GDM1 (cell line): Measurements from ENCODE around the gene MVB12B.
"Not testable (repeated sequence)": the region's sequence is repeated elsewhere in the genome, so short reads cannot be mapped to it uniquely, and the experiment has no call there.

Experiments used
- DNase-seq: peaks from one replicate; lab custom pipeline; 2025; lab: John Stamatoyannopoulos, UW

Gene MVB12B

DNA sequence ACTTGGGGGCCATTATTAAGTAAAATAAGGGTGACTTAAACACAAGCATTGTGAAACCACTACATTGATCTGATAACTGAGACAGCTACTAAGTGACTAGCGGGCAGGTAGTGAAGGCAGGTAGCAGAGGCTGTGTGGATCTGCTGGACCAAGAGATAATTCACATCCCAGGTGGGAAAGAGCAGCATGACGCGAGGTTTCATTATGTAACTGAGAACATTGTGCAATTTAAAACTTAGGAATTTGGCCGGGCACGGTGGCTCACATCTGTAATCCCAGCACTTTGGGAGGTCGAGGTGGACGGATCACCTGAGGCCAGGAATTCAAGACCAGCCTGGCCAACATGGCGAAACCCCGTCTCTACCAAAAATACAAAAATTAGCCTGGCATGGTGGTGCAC, 213.8 kb downstream of the MVB12B start:
- not testable (repeated sequence) for DNase-seq

DNA sequence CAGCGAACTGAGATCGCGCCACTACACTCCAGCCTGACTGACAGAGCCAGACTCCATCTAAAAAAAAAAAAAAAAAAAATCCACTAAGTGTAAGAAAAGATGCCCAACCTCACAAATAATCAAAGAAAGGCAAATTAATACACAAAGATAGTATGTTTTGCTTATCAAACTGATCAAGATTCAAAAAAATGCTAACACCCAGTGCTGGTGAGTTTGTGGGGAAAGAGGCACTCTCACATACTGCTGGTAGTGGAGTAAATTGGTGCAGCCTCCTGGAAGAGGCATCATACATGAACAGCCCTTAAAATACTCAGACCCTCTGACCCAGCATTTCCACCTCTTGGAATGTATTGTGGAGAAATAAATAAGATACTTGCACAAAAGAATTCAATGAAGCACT, 216.9 kb downstream of the MVB12B start:
- no peak for DNase-seq

DNA sequence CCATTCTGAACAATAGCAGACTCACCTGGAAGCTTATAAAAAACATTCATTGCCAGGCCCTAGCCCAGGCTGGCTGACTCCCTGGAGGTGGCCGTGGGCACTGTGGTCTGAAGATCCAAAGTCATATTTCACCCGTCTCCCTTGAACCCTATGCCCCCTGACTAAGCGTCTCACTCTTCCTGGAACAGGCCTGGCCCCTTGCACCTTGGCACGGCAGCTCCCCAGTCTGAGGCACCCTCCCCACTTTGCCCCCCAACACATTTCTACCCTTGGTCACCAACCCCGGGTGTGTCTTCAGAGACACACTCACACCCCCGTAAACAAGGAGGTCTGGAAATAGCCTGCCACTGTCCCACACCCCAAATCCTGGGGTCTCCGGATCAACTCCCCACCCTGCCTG, 218.5 kb downstream of the MVB12B start:
- DNase-seq: no peak

DNA sequence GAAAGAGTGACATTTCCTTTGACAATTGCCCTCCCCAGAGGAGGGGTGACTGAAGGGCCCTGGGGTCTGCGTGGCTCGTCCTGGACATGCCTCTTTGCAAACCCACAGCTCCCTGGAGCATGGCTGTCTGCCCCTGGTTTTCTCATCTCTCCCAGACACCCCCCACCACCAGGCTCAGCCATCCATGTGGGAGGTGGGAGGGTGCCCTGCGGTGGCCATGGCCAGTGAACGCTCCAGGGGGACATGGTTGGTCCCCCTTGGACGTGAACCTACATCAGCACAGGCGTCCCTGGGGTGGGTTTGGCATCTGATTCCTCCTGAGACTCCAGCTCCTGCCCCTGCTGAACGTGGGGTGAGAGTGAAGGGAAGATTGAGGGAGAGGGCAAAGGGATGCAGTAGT, 219.4 kb downstream of the MVB12B start:
- no peak for DNase-seq

DNA sequence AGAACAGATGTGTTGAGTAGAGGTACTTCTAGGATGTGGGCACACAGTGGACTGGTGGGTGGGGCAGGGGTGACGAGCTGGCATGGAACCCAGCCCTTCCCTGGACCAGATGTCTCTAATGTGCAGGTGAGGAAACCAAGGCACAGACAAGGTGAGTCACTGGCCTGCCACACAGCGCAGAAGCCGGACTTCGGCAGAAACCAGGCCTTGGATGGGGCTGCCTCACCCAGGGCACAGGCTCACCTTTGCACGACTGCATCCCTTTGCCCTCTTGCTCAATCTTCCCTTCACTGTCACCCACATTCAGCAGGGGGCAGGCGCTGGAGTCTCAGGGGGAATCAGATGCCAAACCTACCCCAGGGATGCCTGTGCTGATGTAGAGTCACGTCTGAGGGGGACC, 221.7 kb downstream of the MVB12B start:
- DNase-seq: no peak

DNA sequence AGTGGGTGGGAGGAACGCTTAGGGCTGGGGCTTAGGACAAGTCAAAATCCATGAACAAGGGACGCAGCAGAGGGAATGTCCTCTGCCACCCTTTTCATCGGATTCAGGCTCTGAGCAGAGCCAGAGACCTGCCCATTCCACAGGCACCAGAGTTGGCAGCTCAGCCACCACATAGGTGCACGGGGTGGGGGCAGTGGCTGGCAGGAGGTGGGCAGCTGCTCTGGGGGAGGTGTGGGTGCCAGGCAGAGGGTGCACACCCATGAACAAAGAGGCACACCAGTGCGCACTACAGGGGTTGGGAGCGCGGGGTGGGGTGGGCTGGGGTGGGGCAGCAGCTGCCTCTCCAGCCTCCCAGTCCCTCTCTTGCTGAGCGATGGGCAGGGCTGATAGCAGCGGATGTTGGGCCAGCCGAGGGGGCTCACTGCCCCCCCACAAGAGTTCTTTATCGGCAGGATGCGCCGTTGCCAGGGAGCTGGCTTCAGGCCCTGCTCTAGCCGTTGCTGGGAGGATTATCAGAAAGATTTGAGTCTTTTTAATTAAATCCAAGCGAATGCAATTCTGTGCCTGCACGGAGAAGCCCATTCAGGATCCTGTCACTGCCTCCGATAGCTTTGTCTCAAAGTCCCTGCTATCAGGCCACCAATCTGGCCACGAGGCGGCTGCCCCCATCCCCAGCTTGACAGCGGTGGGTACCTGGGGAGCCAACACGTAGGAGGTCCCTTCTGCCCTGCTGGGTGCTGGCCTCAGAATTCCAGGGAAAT, 222.8 kb downstream of the MVB12B start:
- no peak for DNase-seq

DNA sequence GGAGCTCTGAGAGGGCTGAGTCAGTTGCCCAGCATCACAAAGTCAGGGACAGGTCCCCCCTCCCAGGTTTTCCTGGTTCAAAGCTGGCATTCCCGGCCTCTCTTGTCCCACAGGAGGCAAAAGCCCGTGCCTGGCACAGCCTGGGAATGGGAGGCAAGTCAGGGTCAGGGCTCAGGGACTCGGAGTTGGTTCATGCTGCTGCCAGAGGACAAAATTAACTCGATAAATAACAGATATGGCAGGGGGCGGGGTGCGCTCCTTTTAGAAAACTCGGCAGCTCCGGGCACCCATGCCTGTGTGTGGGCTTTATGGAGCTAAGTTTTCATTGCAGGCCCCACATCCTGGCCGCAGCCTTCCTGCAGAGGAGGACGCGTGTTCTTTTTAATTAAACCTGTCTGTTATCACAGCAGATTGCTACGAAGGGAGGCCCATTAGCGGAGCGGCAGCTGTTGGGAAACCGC, 224.3 kb downstream of the MVB12B start:
- no peak for DNase-seq

DNA sequence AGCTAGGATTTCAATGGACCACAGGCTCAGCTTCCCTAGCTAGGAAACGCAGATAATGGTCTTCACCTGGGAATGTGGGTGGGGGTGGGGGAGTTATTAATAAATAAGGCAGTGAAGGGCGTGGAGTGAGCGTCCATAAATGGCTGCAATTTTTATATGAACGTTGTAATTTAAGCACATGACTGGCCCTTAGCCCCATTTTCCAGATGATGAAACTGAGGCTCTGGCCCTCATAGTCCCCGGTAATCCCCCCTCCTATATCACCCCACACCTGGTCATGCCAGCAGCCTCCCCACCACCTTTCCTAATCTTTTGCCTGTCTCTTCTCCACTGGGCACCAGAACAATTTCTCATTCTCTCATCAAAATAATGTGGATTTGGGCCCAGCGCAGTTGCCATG, 225.2 kb downstream of the MVB12B start:
- no peak for DNase-seq

DNA sequence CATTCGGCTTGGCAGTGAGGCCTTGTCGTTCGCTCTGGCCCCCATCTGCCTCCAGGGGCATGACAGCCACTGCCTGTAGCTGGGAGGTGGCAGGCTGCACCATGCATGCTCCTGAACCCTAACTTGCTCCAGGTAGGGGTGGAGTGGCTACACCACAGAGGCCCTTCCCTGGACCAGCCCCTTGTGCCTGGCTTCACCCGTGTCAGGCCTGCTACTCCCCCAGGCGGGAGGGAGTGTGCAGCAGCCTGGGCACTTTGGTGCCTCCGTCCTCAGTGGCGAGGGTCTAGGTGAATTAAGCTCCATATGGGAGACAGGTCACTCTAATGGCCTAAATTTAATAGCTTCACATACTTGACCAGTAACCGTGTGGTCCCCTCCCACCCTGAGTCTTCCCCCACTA, 227.7 kb downstream of the MVB12B start:
- no peak for DNase-seq

DNA sequence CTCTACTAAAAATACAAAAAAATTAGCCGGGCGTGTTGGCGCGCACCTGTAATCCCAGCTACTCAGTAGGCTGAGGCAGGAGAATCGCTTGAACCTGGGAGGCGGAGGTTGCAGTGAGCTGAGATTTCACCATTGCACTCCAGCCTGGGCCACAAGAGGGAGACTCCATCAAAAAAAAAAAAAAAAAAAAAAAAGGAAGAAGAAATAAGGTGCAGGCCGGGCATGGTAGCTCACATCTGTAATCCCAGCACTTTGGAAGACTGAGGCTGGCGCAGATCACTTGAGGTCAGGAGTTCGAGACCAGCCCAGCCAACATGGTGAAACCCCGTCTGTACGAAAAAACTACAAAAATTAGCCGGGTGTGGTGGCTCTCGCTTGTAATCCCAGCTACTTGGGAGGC, 228.8 kb downstream of the MVB12B start:
- not testable (repeated sequence) for DNase-seq
